Gastrocnemius medialis (tissue), 4 donors: ENCODE data around the gene NTN1.

Experiments used
- CTCF ChIP-seq, 5 experiments: fragments of 450-650 bp in 3 of 5; fragments of 200-600 bp in 2 of 5; sonication (generic) in 2 of 5; IDR thresholded peaks in 4 of 5; conservative IDR thresholded peaks in 1 of 5; 1 replicate in 4 of 5; 2 replicates in 1 of 5; pipeline ENCODE4 v1.5.1; 2016 to 2019; ENCODE audit warnings: antibody characterized with exemption in 5 of 5, mild to moderate bottlenecking in 3 of 5, moderate library complexity in 3 of 5
- POLR2A ChIP-seq, 2 donors: fragments of 450-650 bp; IDR thresholded peaks; one replicate each; pipeline ENCODE4 v1.6.1; 2017; ENCODE audit warnings: antibody characterized with exemption in 2 of 2, mild to moderate bottlenecking in 2 of 2, moderate library complexity in 2 of 2

GRCh38 chr17:9256751-9257629 is 235.7 kb downstream of the NTN1 start:
- TF ChIP-seq POLR2A (IDR thresholded peaks at IDR 0.05), result no peak
- TF ChIP-seq CTCF (IDR thresholded peaks at IDR 0.05 in 4 of 5, conservative IDR thresholded peaks at IDR 0.05 in 1 of 5), result no peak
